Measurements from ENCODE around the gene MMP19.

Gene MMP19

DNA sequence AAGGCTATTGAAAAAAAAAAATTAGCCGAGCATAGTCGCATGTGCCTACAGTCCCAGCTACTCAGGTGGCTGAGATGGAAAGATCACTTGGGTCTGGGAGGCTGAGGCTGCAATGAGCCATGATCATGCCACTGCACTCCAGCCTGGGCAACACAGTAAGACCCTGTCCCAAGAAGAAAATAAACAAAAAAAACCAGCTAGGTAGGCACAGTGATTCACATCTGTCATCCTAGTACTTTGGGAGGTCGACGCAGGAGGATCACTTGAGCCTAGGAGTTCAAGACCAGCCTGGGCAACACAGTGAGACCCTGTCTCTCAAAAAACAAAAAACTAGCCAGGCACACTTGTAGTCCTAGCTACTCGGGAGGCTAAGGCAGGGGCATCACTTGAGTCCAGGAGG is 33.5 kb downstream of the MMP19 start:
- DNase-seq, result no peak

DNA sequence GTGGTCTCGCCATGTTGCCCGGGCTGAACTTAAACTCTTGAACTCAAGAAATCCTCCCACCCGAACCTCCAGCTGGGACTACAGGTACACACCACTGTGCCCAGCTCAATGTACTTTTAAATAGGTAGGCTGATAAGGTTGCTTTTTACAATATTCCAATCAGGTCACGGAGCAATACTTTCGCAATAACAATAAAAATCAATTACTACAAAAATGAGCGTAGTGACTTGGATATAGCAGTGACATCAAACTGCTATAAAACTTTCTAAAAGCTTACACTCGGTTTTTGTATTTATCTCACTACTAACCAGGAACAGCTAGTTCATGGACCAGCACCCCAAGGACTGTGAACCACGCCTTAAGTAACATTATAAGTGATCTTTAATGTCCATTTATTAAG is 35.8 kb downstream of the MMP19 start:
- DNase-seq, result no peak

DNA sequence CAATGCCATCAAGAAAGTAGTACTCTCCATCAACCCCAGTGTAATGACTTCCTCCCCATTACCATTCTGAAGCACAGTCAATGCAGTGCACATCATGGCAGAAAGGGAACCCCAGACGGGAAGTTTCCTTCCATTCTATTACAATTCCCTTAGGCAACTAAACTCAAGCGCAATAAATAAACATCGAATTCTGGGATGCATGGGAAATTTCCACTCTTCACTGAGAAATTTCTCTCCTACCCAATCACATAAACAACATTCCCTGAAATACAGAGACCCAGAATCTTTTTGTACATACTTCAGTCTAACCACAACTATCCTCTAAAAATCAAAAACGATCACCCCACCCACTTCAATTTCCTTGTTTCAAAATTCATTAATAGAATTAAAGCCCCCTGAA is 45.2 kb downstream of the MMP19 start:
- no peak for DNase-seq

DNA sequence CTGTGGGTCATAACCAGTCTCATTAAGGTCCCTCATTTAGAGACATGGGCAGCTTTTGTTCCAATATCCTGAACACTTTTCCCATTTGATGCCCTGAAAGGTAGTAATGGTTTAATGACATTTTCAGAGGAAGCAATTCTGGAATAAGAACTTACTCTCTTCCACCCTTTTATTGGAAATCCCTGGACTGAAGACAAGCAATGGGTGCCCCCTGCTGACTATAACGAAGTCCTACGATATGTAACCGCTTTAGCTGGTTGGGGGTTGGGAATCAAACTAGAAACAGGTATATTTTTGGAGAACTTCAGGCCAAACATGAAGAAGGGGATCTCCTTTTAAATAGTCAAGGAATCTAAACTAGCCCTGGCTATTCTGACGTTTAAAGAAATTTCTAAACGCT is 45.7 kb downstream of the MMP19 start:
- DNase-seq, result peak; percentile 55 to 63 (median 58)

DNA sequence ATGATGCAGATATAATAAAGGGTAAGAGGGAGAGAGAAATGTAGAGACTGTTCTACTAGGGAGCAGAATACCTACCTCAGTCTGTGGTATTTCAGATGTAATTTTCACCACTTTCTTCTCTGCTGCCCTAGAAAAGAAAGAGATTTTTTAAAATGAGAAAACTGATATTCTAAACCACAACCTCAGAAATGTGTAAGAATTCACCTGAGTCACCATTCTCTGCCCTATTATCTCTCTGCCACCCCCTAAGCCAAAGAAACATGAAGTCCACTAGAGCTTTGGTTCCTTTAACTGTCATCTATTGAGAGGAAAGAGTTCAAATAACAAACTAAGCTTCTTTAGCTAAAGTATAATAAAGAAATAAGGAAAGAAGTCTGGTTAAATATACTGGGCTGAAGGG is 46.8 kb downstream of the MMP19 start:
- DNase-seq, result no peak

DNA sequence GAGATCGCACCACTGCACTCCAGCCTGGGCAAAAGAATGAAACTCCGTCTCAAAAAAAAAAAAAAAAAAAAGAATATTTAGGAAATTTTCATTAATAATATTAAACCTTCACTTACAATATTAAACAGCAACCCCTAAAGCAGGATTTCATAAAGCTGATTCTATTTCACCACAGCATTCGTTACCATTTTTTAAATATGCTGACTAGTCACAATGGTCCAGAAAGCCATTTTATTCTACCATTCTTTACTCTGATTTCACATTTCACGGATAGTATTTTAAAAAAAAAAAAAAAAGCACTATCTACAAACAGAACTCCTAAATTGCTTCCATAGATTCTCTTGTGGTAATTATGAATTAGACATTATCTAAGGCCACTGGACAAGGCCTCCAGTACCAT is 52.8 kb downstream of the MMP19 start:
- DNase-seq, result no peak

DNA sequence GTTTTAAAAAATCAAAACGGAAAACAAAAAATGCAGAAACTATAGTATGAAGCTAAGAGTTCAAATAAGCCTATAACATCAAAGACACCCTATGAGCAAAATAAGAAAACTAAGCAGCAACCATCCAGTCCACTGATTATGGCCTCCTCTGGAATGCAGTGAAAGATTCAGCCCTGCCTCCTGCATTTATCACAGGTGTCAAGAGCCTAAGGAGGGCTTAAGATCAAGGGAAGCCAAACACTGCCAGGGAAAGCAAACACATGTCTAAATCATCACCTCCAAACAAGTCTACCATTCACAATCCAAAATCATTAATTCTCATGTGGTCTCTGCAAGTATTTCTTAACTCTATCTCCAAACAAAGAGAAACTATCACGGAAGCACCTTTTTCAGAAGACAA is 53.6 kb downstream of the MMP19 start:
- DNase-seq, result no peak

DNA sequence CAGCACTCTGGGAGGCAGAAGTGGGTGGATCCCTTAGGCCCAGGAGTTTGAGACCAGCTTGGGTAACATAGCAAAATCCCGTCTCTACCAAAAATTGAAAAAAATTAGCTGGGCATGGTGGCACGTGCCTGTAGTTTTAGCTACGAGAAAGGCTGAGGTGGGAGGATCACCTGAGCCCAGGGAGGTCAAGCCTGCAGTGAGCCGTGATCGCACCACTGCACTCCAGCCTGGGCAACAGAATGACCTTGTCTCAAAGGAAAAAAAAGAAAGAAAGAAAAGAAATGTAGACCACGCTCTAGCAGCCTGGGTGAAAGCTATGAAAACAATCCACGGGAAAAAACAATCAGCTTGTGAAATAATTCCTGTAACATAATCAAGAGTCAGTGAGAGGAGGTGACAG is 54.2 kb downstream of the MMP19 start:
- no peak for DNase-seq
